Sigmoid colon (tissue), 7 donors: ENCODE data around the gene TTN. TPM values are rescaled to one million over a fixed set of nuclear protein-coding genes. Genes with fewer than 3 reads are reported as not detected.

Experiments
- DNase-seq: peaks from one replicate; pipeline ENCODE4 v3.0.0-alpha.2; 2019
- H3K27ac ChIP-seq, 4 donors: fragments of 200-600 bp; sonication (generic); one replicate each; pipeline ENCODE4 v1.5.1; 2016 to 2019; ENCODE audit warnings: mild to moderate bottlenecking in 1 of 4
- H3K27me3 ChIP-seq, 3 donors: fragments of 200-600 bp; sonication (generic); one replicate each; pipeline ENCODE4 v1.5.1; 2019; ENCODE audit warnings: mild to moderate bottlenecking in 1 of 3
- H3K36me3 ChIP-seq, 4 donors: fragments of 200-600 bp; sonication (generic); one replicate each; pipeline ENCODE4 v1.5.1; 2016 to 2019
- H3K4me1 ChIP-seq, 4 donors: fragments of 200-600 bp; sonication (generic); one replicate each; pipeline ENCODE4 v1.5.1; 2017 to 2019
- H3K4me3 ChIP-seq, 4 donors: fragments of 200-600 bp; sonication (generic); one replicate each; pipeline ENCODE4 v1.5.1; 2017 to 2019; ENCODE audit warnings: mild to moderate bottlenecking in 2 of 4, moderate library complexity in 1 of 4
- H3K9me3 ChIP-seq, 4 donors: fragments of 200-600 bp in 3 of 4; sonication (generic) in 3 of 4; one replicate each; pipeline versions ENCODE4 v1.5.1 to v1.6.1; 2013 to 2019
- EP300 ChIP-seq, 4 donors: sonication (generic); formaldehyde crosslinking; IDR thresholded peaks; one replicate each; pipeline ENCODE4 v1.6.1; 2017; ENCODE audit warnings: antibody characterized with exemption in 4 of 4
- POLR2A ChIP-seq, 2 donors: fragments of 450-650 bp; IDR thresholded peaks; one replicate each; pipeline ENCODE4 v1.6.1; 2016; ENCODE audit warnings: antibody characterized with exemption in 2 of 2, mild to moderate bottlenecking in 2 of 2, moderate library complexity in 2 of 2
- POLR2AphosphoS5 ChIP-seq, 4 donors: sonication (generic); formaldehyde crosslinking; IDR thresholded peaks; one replicate each; pipeline ENCODE4 v1.6.1; 2017; ENCODE audit warnings: antibody characterized with exemption in 4 of 4
- WGBS, 2 donors: extraction: QIAGEN DNeasy Blood & Tissue Kit; methylation state at CpG; one replicate each; pipeline ENCODE4 v1.1.7; 2013; 5-methylcytosine and 5-hydroxymethylcytosine counted together
- intact Hi-C: fragments of 100-400 bp; cut with DNase I; formaldehyde crosslinking; loops from one replicate; pipeline ENCODE4 v1.15.1; 2023
- polyA plus RNA-seq, 3 donors: library from polyadenylated mRNA; stranded (reverse); fragments of 200-250 nt; gene quantifications; one replicate each; pipeline ENCODE4 v1.2.3, GENCODE V29; 2013
- total RNA-seq, 4 donors: library from RNA; depleted of rRNA; stranded (reverse); fragments of >200 nt; gene quantifications; one replicate each; pipeline ENCODE4 v1.1.0, GENCODE V29; 2016
- TF ChIP-seq, protein P1 (sequence below), 4 experiments: fragments of 450-650 bp in 3 of 4; fragments of 200-600 bp in 1 of 4; IDR thresholded peaks; one replicate each; pipeline ENCODE4 v1.5.1; 2016 to 2019; ENCODE audit warnings: antibody characterized with exemption in 4 of 4, mild to moderate bottlenecking in 3 of 4, moderate library complexity in 2 of 4
- donor health status: healthy with polysubstance abuse.
- donor health status: Bipolar disorder and iron deficiency.
- donor health status: healthy.

The TTN gene
- total and polyA plus RNA-seq, 7 donors, result under 0.01 to 20.2 (median 6.7) TPM

DNA sequence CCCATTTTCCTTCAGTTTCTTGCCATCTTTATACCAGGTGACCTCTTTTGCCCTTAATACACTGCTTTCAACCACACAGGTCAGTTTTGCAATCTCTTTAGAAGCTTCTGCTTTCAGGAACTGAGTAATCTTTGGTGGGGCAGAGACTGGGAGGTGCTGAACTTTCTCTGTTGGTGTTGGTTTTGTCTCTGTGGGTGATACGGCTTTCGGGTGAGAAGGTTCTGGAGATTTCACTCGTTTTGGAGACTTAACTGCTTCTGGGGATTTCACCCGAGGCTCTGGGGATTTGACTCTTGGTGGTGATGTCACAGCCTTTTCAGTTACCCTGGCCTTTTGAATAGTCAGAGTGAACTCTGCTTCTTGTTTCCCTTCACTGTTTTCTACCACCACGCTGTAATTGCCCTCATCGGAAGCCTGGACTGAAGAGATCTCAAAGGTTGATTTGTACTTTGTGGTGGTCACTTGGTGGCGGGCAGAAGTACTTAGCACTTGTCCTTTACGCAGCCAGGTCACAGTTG is 276.5 kb downstream of the TTN start:
- Histone ChIP-seq H3K9me3 (no peaks in the 10 kb centered on the region), H3K27ac (no peak overlapping the region), H3K36me3 (peaks cover 0 to 43% (median 2%) of the 10 kb centered on the region in 4 donors), H3K27me3 (no peaks in the 10 kb centered on the region), H3K4me1 (no peaks in the 10 kb centered on the region), H3K4me3 (no peak overlapping the region)
- WGBS, 2 donors, result 74 to 88% methylated on average over 8 of the region's 8 CpGs
- intact Hi-C loops, result no loop called here
- TF ChIP-seq EP300 (IDR thresholded peaks at IDR 0.05) (no peak), POLR2AphosphoS5 (IDR thresholded peaks at IDR 0.05) (no peak), POLR2A (IDR thresholded peaks at IDR 0.05) (no peak)
- TF ChIP-seq, protein P1, sequence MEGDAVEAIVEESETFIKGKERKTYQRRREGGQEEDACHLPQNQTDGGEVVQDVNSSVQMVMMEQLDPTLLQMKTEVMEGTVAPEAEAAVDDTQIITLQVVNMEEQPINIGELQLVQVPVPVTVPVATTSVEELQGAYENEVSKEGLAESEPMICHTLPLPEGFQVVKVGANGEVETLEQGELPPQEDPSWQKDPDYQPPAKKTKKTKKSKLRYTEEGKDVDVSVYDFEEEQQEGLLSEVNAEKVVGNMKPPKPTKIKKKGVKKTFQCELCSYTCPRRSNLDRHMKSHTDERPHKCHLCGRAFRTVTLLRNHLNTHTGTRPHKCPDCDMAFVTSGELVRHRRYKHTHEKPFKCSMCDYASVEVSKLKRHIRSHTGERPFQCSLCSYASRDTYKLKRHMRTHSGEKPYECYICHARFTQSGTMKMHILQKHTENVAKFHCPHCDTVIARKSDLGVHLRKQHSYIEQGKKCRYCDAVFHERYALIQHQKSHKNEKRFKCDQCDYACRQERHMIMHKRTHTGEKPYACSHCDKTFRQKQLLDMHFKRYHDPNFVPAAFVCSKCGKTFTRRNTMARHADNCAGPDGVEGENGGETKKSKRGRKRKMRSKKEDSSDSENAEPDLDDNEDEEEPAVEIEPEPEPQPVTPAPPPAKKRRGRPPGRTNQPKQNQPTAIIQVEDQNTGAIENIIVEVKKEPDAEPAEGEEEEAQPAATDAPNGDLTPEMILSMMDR (IDR thresholded peaks at IDR 0.05), result no peak
- no peak for DNase-seq

DNA sequence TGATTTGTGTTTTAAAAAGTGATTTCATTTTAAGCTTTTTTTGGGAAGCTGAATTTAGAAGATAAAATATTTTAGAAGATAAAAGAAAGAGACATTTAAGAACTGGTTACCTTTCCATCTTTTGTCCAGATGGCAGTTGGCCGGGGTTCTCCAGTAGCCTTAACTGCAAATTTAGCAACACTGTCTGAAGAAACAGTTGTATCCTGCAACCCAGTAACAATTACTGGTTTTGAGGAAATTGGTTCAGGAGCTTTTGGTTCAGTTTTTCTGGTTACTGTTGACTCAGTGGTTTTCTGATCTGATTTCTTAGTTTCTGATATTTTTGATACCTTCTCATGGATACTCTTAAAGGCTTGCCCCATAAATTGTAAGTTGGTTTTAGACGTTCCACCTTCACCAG is 277.1 kb downstream of the TTN start:
- Histone ChIP-seq H3K4me1 (no peaks in the 10 kb centered on the region), H3K9me3 (no peaks in the 10 kb centered on the region), H3K36me3 (peaks cover 0 to 37% (median 2%) of the 10 kb centered on the region in 4 donors), H3K27ac (no peak overlapping the region), H3K4me3 (no peak overlapping the region), H3K27me3 (no peaks in the 10 kb centered on the region)
- intact Hi-C loops, result no loop called here
- TF ChIP-seq POLR2A (IDR thresholded peaks at IDR 0.05) (no peak), POLR2AphosphoS5 (IDR thresholded peaks at IDR 0.05) (no peak), EP300 (IDR thresholded peaks at IDR 0.05) (no peak)
- TF ChIP-seq, protein P1 (IDR thresholded peaks at IDR 0.05), result no peak
- WGBS, 2 donors, result 78 to 85% methylated on average over 2 of the region's 2 CpGs
- DNase-seq, result no peak

DNA sequence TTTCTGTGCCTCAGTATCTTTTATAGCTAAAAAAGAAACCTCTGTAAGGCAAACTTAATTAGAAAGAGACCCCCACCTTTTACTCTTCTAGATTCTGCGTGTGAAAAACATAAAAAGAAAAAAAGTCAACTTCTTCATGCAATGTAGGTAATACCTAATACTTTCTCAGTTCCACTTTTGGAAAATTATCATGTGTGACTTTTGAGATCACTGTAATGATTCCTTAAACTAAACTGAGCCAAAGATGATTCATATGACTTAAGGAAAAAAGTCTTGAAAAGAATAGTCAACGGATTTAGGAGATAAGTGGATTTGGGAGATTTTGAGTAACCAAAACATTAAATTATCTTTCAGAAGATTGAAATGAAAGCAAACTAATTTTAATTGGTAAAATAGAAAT is 278.0 kb downstream of the TTN start:
- Histone ChIP-seq H3K9me3 (no peaks in the 10 kb centered on the region), H3K36me3 (peaks cover 0 to 31% (median 2%) of the 10 kb centered on the region in 4 donors), H3K27me3 (no peaks in the 10 kb centered on the region), H3K4me3 (no peak overlapping the region), H3K27ac (no peak overlapping the region), H3K4me1 (peaks cover 0 to 3% (median under 1%) of the 10 kb centered on the region in 4 donors)
- no peak for TF ChIP-seq EP300 (IDR thresholded peaks at IDR 0.05)
- no peak for TF ChIP-seq POLR2A (IDR thresholded peaks at IDR 0.05)
- TF ChIP-seq, protein P1 (IDR thresholded peaks at IDR 0.05), result no peak
- TF ChIP-seq POLR2AphosphoS5 (IDR thresholded peaks at IDR 0.05), result no peak
- intact Hi-C loops, result no loop called here
- 79 to 91% methylated on average over 2 of the region's 2 CpGs for WGBS, 2 donors
- no peak for DNase-seq

DNA sequence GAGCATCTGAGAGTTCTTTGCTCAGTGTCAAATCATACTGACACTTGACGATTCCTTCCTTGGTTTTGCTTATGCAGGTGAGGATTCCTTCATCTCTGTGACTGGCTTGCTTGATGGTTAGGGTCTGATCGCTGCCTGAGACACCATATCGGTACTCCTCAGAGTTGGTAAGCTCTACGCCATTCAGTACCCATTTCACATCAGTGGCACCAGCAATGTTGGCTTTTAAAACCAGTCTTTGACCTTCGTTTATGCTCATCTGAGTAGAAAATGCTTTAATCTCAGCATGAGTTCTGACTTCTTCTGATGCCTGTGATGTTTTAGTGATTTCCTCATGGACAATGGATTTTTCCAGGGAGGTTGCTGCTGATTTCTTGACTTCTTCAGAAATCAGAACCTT is 278.6 kb downstream of the TTN start:
- 95 to 96% methylated on average over 5 of the region's 5 CpGs for WGBS, 2 donors

More for the DNA sequence above, 278.6 kb downstream of the TTN start:
- intact Hi-C loops, result no loop called here
- no peak overlapping the region for H3K27ac ChIP-seq
- H3K36me3 ChIP-seq, result peaks cover 0 to 26% (median 2%) of the 10 kb centered on the region in 4 donors
- no peak for DNase-seq
- H3K9me3 ChIP-seq, result no peaks in the 10 kb centered on the region
- H3K4me1 ChIP-seq, result peaks cover 0 to 9% (median 3%) of the 10 kb centered on the region in 4 donors
- no peak overlapping the region for H3K4me3 ChIP-seq
- TF ChIP-seq EP300 (IDR thresholded peaks at IDR 0.05), result no peak
- TF ChIP-seq, protein P1 (IDR thresholded peaks at IDR 0.05), result no peak
- TF ChIP-seq POLR2A (IDR thresholded peaks at IDR 0.05), result no peak
- no peak for TF ChIP-seq POLR2AphosphoS5 (IDR thresholded peaks at IDR 0.05)
- no peaks in the 10 kb centered on the region for H3K27me3 ChIP-seq
